Measurements from ENCODE around the gene TMTC1.

- TF ChIP-seq POLR2A (IDR thresholded peaks at IDR 0.05; ENCODE audit: low read depth), result no peak
- no peak for TF ChIP-seq CTCF (IDR thresholded peaks at IDR 0.05)
Measured at GRCh38 chr12:29710104-29710503, 73.6 kb downstream of the TMTC1 start.
